ENCODE measurements around the gene COLEC11. TPM values are rescaled to one million over a fixed set of nuclear protein-coding genes. Genes with fewer than 3 reads are reported as not detected.

COLEC11 gene
- total and polyA plus RNA-seq, 2 experiments from 2014 or later: 1.3 to 1.5 TPM

GRCh38 chr2:3626118-3626811, 31.4 kb downstream of the COLEC11 start:
- Mint-ChIP-seq H3K4me3 (no peak overlapping the region), H3K4me1 (peaks cover 9% of the 10 kb centered on the region; the same call in 2 of the 3 replicates), H3K36me3 (ENCODE audit: low read depth) (no peaks in the 10 kb centered on the region), H3K27ac (no peak overlapping the region), H3K9me3 (no peaks in the 10 kb centered on the region; the same call in 2 of the 3 replicates), H3K27me3 (ENCODE audit: insufficient read depth, low read depth, poor library complexity) (peaks cover 6% of the 10 kb centered on the region)
- no peak overlapping the region for H3K4me2 ChIP-seq
- H3K79me2 ChIP-seq (replicated peaks; ENCODE audit: insufficient read depth): no peaks in the 10 kb centered on the region
- DNase-seq (ENCODE audit: low spot score) (no peak), ATAC-seq (no peak)
- no peak overlapping the region for H2AFZ ChIP-seq
- no peaks in the 10 kb centered on the region for H4K20me1 ChIP-seq (replicated peaks; ENCODE audit: insufficient read depth)
- no peak overlapping the region for H3K4me3 ChIP-seq
- no peaks in the 10 kb centered on the region for H3K27me3 ChIP-seq (ENCODE audit: insufficient read depth)
- H3K36me3 ChIP-seq (ENCODE audit: insufficient read depth): no peaks in the 10 kb centered on the region
- no peak overlapping the region for H3K27ac ChIP-seq (ENCODE audit: low read depth)
- TF ChIP-seq ETS1 (IDR thresholded peaks at IDR 0.05) (no peak), ZNF114 (CRISPR knock-in tag; IDR thresholded peaks at IDR 0.05) (no peak), ZNF331 (CRISPR knock-in tag; IDR thresholded peaks at IDR 0.05; ENCODE audit: low read depth) (no peak), REST (IDR thresholded peaks at IDR 0.05; ENCODE audit: unreplicated experiment) (no peak), JUNB (IDR thresholded peaks at IDR 0.05; ENCODE audit: unreplicated experiment) (no peak), ZNF462 (CRISPR knock-in tag; IDR thresholded peaks at IDR 0.05) (no peak), POLR2AphosphoS5 (IDR thresholded peaks at IDR 0.05; ENCODE audit: low read depth) (no peak), EZH2phosphoT487 (IDR thresholded peaks at IDR 0.05; ENCODE audit: unreplicated experiment) (no peak), STAT1 (IDR thresholded peaks at IDR 0.05; ENCODE audit: unreplicated experiment) (no peak), NANOG (IDR thresholded peaks at IDR 0.05; ENCODE audit: borderline replicate concordance) (no peak), EZH2 (IDR thresholded peaks at IDR 0.05; ENCODE audit: low read depth, unreplicated experiment) (no peak), CREB1 (CRISPR knock-in tag; IDR thresholded peaks at IDR 0.05; ENCODE audit: low read depth) (no peak), CTCF (conservative IDR thresholded peaks at IDR 0.05; ENCODE audit: low read depth in 2 of 2) (no peak)
- H3K9me2 ChIP-seq (ENCODE audit: insufficient read depth): 0 out of 2 replicates have a peak, but pooled peaks cover 2% of the 10 kb centered on the region
- 0 out of 2 replicates have a peak, but pooled peaks cover 4% of the 10 kb centered on the region for H3F3A ChIP-seq (replicated peaks; ENCODE audit: low read depth)
- no peaks in the 10 kb centered on the region for H3K4me1 ChIP-seq (ENCODE audit: insufficient read depth)

Measured in GM23338 (cell line).